GM06990 (cell line): ENCODE results near the gene ADGRB2.
"Not testable (repeated sequence)": the region's sequence is repeated elsewhere in the genome, so short reads cannot be mapped to it uniquely, and the experiment has no call there.

Experiments used
- DNase-seq: peaks from one replicate; pipeline ENCODE4 v3.0.0-alpha.2; 2011; ENCODE audit not compliant: insufficient read length; ENCODE audit errors: extremely low read depth
- H3K27me3 ChIP-seq: replicated peaks from 2 replicates; pipeline ENCODE4 v1.6.0; 2011; ENCODE audit warnings: low read length; ENCODE audit not compliant: control insufficient read depth, insufficient read depth
- H3K36me3 ChIP-seq: 2 replicates; pipeline ENCODE4 v1.5.1; 2011; ENCODE audit warnings: low read length; ENCODE audit not compliant: control insufficient read depth, insufficient read depth
- H3K4me3 ChIP-seq: replicated peaks from 2 replicates; pipeline ENCODE4 v1.5.1; 2011; ENCODE audit warnings: low read depth, mild to moderate bottlenecking, control low read depth, low read length
- TF ChIP-seq, protein P1 (sequence below): IDR thresholded peaks from 2 replicates; pipeline ENCODE4 v1.5.1; 2011; ENCODE audit warnings: low read length, control low read depth, mild to moderate bottlenecking, inconsistent platforms; ENCODE audit not compliant: insufficient read depth, poor library complexity, severe bottlenecking

ADGRB2 gene

DNA sequence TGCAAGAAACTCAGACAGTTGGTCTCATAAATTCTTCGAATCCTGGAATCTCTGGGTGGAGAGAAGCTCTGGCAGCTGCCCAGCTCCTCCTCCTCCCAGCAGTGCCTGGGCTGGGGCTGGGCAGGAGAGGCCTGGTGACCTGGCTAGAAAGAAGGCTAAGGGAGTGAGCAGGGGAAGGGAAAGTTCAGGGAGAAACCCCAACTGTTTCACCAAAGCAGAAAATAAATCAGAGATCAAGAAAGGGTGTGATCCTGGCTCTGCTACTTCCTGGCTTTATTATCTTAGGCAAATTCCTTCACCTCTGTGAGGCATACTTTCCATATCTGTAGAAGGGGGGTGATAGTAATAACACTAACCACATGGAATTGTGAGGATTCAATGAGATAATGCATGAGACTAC is 51.5 kb downstream of the ADGRB2 start:
- Histone ChIP-seq H3K36me3 (no peaks in the 10 kb centered on the region), H3K4me3 (no peak overlapping the region), H3K27me3 (peaks cover 2% of the 10 kb centered on the region; the same call in 1 of the 2 replicates)
- no peak for DNase-seq
- TF ChIP-seq, protein P1, sequence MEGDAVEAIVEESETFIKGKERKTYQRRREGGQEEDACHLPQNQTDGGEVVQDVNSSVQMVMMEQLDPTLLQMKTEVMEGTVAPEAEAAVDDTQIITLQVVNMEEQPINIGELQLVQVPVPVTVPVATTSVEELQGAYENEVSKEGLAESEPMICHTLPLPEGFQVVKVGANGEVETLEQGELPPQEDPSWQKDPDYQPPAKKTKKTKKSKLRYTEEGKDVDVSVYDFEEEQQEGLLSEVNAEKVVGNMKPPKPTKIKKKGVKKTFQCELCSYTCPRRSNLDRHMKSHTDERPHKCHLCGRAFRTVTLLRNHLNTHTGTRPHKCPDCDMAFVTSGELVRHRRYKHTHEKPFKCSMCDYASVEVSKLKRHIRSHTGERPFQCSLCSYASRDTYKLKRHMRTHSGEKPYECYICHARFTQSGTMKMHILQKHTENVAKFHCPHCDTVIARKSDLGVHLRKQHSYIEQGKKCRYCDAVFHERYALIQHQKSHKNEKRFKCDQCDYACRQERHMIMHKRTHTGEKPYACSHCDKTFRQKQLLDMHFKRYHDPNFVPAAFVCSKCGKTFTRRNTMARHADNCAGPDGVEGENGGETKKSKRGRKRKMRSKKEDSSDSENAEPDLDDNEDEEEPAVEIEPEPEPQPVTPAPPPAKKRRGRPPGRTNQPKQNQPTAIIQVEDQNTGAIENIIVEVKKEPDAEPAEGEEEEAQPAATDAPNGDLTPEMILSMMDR: no peak

DNA sequence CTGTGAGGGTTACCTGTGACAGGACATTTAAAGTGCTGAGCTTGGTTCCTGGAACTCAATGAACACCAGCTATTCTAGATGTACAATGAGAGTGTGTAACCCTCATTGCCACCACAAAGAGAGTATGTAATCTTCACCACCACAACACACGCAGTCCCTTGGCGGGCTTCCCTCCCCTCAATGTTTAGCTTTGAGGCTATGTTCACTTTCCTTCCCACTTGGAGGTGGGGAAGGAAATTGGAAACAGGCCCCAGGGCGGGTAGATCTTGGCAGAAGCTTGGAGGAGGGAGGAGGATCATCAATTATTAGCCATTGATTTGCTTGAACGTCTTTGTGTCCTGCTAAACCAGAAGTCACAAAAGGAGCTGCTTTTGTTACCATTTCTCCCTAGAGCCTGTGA is 52.1 kb downstream of the ADGRB2 start:
- Histone ChIP-seq H3K4me3 (no peak overlapping the region), H3K27me3 (peaks cover 2% of the 10 kb centered on the region; the same call in 1 of the 2 replicates), H3K36me3 (no peaks in the 10 kb centered on the region)
- DNase-seq: no peak
- TF ChIP-seq, protein P1: no peak

DNA sequence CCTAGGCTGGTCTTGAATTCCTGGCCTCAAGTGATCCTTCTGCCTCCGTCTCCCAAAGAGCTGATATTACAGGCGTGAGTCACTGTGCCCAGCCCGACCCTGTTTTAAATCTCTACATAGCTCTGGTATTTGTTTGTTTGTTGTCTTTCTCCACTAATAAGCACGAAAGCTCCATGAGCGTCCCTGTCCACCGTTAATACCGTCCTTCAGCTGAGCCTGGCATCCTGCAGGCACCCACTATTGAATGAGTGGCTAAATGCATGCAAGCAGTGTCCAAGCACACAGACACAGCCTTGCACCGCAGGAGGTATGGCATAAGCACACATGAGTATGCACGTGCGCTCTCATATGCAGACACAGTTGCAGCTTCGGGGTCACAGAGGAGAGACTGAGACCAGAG is 55.8 kb downstream of the ADGRB2 start:
- Histone ChIP-seq H3K36me3 (no peaks in the 10 kb centered on the region), H3K4me3 (no peak overlapping the region), H3K27me3 (peaks cover 2% of the 10 kb centered on the region; the same call in 1 of the 2 replicates)
- TF ChIP-seq, protein P1: no peak
- no peak for DNase-seq

DNA sequence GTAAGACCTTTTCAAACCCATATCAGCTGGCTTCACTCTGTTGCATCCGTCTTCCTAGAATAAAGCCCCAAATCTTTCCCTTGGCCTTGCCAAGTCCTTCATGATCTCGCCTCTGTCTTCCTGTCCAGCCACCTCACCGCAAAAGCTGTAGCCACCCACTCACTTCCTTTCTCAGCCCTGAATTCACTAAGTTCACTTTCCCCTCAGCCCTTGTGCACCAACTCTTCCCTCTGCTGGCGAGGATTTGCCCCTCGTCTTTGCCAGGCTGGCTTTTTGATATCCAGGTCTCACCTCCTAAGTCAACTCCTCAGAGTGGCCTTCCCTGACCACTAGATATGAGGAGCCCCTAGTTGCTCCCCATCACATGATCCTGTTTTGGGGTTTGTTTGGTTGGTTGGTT is 56.4 kb downstream of the ADGRB2 start:
- H3K36me3 ChIP-seq: no peaks in the 10 kb centered on the region
- DNase-seq: no peak

DNA sequence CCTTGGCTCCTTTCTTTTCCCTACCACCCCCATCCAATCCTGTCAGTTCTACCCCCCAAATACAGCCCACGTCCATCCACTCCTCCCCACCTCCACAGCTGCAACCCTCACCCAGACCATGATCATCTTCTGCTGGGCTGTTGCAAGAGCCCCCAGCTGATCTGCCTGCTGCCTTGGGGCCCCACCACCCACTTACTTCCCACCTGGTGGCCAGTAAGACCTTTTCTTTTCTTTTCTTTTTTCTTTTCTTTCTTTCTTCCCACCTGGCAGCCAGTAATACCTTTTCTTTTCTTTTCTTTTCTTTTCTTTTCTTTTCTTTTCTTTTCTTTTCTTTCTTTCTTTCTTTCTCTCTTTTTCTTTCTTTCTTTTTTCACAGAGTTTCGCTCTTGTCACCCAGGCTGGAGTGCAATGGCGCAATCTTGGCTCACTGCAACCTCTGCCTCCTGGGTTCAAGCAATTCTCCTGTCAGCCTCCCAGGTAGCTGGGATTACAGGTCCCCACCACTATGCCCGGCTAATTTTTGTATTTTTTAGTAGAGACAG is 57.0 kb downstream of the ADGRB2 start:
- not testable (repeated sequence) for H3K36me3 ChIP-seq, H3K27me3 ChIP-seq, DNase-seq, H3K4me3 ChIP-seq

More for the DNA sequence above, 56.4 kb downstream of the ADGRB2 start:
- H3K4me3 ChIP-seq: no peak overlapping the region
- peaks cover 2% of the 10 kb centered on the region; the same call in 1 of the 2 replicates for H3K27me3 ChIP-seq
- TF ChIP-seq, protein P1: peak; percentile 44

DNA sequence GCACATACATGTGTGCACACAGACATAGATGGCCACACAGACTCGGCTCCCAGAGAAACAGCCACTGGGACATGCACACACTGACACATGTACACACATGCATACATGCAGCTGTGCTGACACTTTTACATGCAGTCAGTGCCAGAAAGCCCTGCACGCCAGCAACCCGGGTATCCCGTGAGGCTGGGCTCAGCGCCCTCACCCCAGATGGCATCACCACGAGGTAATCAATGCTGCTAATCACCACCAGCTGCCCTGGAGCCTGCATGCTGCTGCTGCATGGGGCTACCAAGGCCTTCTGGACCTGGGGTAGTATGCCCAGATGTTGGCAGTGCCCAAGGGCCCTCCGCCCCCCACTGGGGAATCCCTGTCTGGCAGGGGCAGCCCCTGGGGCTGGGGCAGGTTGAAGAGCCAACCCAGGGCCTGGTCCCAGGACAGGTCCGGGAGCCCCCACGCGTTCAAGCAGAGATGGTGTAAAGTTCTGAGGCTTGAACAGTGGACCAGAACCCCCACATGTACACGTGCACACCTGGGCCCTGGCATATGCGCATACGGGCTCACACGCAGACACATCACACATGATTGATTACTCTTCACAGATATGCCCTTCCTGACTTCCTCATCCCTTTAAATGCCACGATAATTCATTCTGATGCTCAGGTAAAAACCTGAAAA is 57.6 kb downstream of the ADGRB2 start:
- Histone ChIP-seq H3K4me3 (no peak overlapping the region), H3K36me3 (no peaks in the 10 kb centered on the region), H3K27me3 (peaks cover 2% of the 10 kb centered on the region; the same call in 1 of the 2 replicates)
- TF ChIP-seq, protein P1: peak; percentile 13
- no peak for DNase-seq
